PC-3 (cell line): ENCODE results near the gene ADAMTSL2. TPM values are rescaled to one million over a fixed set of nuclear protein-coding genes. Genes with fewer than 3 reads are reported as not detected.

ENCODE experiments used
- ATAC-seq: fragments of 200-7000 bp; cut with Tn5 transposase; 2 replicates; pipeline ENCODE4 v1.9.1; 2020; ENCODE audit warnings: mild to moderate bottlenecking, moderate library complexity
- BruUV-seq: library from RNA; stranded (reverse); fragments of 400-500 nt; replicated peaks from 2 replicates; lab custom pipeline; 2021; lab: Mats Ljungman, UMichigan
- CTCF ChIA-PET: fragments of 300-600 bp; sonication (Branson Sonifier 250); formaldehyde crosslinking; loops from one replicate; lab custom pipeline; 2022; ENCODE audit warnings: antibody characterized with exemption; lab: Charles Lee
- POLR2A ChIA-PET: fragments of 300-600 bp; sonication (Branson Sonifier 250); formaldehyde crosslinking; loops from one replicate; lab custom pipeline; 2022; ENCODE audit warnings: antibody characterized with exemption; ENCODE audit not compliant: unreplicated experiment; lab: Charles Lee
- DNase-seq: peaks from one replicate; pipeline ENCODE4 v3.0.0-alpha.2; 2015
- H2AFZ ChIP-seq: fragments of 300-600 bp; sonication (generic); 2 replicates; pipeline ENCODE4 v1.6.0; 2016; ENCODE audit warnings: antibody characterized with exemption, low read length
- H3F3A ChIP-seq: fragments of 300-600 bp; sonication (generic); one replicate; pipeline ENCODE4 v1.6.0; 2017; ENCODE audit warnings: antibody characterized with exemption, low read length, control low read depth, mild to moderate bottlenecking; ENCODE audit not compliant: unreplicated experiment
- H3K27ac ChIP-seq: fragments of 300-600 bp; sonication (generic); 2 replicates; pipeline ENCODE4 v1.5.1; 2016; ENCODE audit warnings: mild to moderate bottlenecking, low read length
- H3K27me3 ChIP-seq: fragments of 300-600 bp; sonication (generic); 2 replicates; pipeline ENCODE4 v1.6.1; 2016; ENCODE audit warnings: low read length, mixed read lengths
- H3K36me3 ChIP-seq: fragments of 300-600 bp; sonication (generic); 2 replicates; pipeline ENCODE4 v1.6.1; 2016; ENCODE audit warnings: low read depth, mixed run types, low read length, mixed read lengths
- H3K4me1 ChIP-seq: fragments of 300-600 bp; sonication (generic); 2 replicates; pipeline ENCODE4 v1.5.1; 2016; ENCODE audit warnings: low read length; ENCODE audit not compliant: insufficient read depth
- H3K4me2 ChIP-seq: fragments of 300-600 bp; sonication (generic); 2 replicates; pipeline ENCODE4 v1.6.0; 2016; ENCODE audit warnings: low read length
- H3K4me3 ChIP-seq: fragments of 300-600 bp; sonication (generic); 2 replicates; pipeline ENCODE4 v1.5.1; 2016; ENCODE audit warnings: mild to moderate bottlenecking, low read length, mixed read lengths
- H3K79me2 ChIP-seq: fragments of 300-600 bp; sonication (generic); 2 replicates; pipeline ENCODE4 v1.6.1; 2017; ENCODE audit warnings: low read length, mixed read lengths
- H3K9ac ChIP-seq: fragments of 300-600 bp; sonication (generic); 2 replicates; pipeline ENCODE4 v1.6.0; 2016; ENCODE audit warnings: mild to moderate bottlenecking, low read length
- H3K9me2 ChIP-seq: fragments of 300-600 bp; sonication (generic); replicated peaks from 2 replicates; pipeline ENCODE4 v1.6.1; 2016; ENCODE audit warnings: mixed run types, low read length, mixed read lengths
- H3K9me3 ChIP-seq: fragments of 300-600 bp; sonication (generic); 2 replicates; pipeline ENCODE4 v1.6.1; 2016; ENCODE audit warnings: low read length, mixed read lengths
- H4K20me1 ChIP-seq: fragments of 300-600 bp; sonication (generic); 2 replicates; pipeline ENCODE4 v1.6.1; 2016; ENCODE audit warnings: low read length, mixed read lengths
- EZH2 ChIP-seq: fragments of 300-600 bp; sonication (generic); IDR thresholded peaks from one replicate; pipeline ENCODE4 v1.6.1; 2017; ENCODE audit warnings: antibody characterized with exemption, mild to moderate bottlenecking, low read length; ENCODE audit not compliant: unreplicated experiment
- EZH2phosphoT487 ChIP-seq: fragments of 300-600 bp; sonication (generic); IDR thresholded peaks from 2 replicates; pipeline ENCODE4 v1.6.1; 2018; ENCODE audit warnings: mild to moderate bottlenecking, antibody characterized with exemption, low read length, borderline replicate concordance
- intact Hi-C: fragments of 100-400 bp; cut with micrococcal nuclease; formaldehyde crosslinking; loops from 2 replicates; pipeline ENCODE4 v1.9.0; 2023
- total RNA-seq: library from RNA; depleted of rRNA; stranded (reverse); fragments of >200 nt; gene quantifications from 2 replicates; pipeline ENCODE4 v1.2.3, GENCODE V29; 2014
- TF ChIP-seq, protein P1 (sequence below): fragments of 300-600 bp; sonication (generic); conservative IDR thresholded peaks from 2 replicates; pipeline ENCODE4 v1.5.1; 2017; ENCODE audit warnings: antibody characterized with exemption, low read depth, mild to moderate bottlenecking, low read length

The ADAMTSL2 gene
- total RNA-seq, 1 experiment from 2014 or later, result not detected

DNA sequence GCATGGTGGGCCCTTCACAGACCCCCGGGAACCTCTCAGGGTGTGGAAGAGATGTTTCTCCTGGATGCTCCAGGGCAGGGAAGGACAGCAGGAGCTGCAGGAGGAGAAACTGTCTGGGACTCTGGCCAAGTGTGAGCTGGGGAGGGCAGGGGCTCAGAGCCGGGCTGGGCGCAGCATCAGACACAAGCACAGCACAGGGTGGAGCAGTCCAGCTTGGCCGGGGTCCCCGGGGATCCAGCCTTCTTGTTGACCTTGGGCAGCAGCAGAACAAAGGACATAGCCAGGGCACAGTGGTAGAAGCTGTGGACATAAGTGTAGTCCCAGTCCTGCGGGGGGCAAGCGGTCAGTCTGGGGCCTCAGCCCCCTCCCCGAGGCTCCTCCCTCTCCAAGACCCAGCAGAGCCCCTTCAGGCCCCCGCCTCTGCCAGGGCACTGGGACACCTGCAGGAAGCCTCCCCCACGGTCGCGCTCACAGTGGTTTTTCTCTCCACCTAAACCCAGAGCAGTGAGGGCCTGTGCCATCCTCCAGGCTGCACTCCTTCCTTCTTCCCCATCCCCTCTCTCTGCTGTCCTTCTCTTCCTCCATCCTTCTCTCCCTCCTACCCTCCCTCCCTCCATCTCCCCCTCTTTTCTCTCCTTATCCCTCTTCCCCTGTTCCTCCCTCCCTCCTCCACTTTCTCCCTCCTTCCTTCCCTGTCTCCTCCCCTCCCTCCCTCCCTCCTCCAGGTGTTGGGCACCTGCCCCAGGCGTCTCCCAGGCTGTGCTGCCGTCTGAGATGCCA is 19.9 kb upstream of the ADAMTSL2 start:
- no peaks in the 10 kb centered on the region for H3K9me2 ChIP-seq
- no peak overlapping the region for H3K9ac ChIP-seq
- H3K27me3 ChIP-seq, result no peaks in the 10 kb centered on the region
- CTCF ChIA-PET, result no interaction called here
- intact Hi-C loops, result no loop called here
- H3K9me3 ChIP-seq, result no peaks in the 10 kb centered on the region
- ATAC-seq (no peak), DNase-seq (no peak)
- TF ChIP-seq EZH2phosphoT487 (no peak), EZH2 (no peak)
- TF ChIP-seq, protein P1, sequence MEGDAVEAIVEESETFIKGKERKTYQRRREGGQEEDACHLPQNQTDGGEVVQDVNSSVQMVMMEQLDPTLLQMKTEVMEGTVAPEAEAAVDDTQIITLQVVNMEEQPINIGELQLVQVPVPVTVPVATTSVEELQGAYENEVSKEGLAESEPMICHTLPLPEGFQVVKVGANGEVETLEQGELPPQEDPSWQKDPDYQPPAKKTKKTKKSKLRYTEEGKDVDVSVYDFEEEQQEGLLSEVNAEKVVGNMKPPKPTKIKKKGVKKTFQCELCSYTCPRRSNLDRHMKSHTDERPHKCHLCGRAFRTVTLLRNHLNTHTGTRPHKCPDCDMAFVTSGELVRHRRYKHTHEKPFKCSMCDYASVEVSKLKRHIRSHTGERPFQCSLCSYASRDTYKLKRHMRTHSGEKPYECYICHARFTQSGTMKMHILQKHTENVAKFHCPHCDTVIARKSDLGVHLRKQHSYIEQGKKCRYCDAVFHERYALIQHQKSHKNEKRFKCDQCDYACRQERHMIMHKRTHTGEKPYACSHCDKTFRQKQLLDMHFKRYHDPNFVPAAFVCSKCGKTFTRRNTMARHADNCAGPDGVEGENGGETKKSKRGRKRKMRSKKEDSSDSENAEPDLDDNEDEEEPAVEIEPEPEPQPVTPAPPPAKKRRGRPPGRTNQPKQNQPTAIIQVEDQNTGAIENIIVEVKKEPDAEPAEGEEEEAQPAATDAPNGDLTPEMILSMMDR, result no peak
- H4K20me1 ChIP-seq, result no peaks in the 10 kb centered on the region
- peaks cover 7% of the 10 kb centered on the region for H3K4me1 ChIP-seq
- BruUV-seq, result no TSS peak
- H3K36me3 ChIP-seq, result no peaks in the 10 kb centered on the region
- H3F3A ChIP-seq, result no peaks in the 10 kb centered on the region
- H2AFZ ChIP-seq, result no peak overlapping the region
- H3K27ac ChIP-seq, result no peak overlapping the region
- POLR2A ChIA-PET, result no interaction called here
- no peaks in the 10 kb centered on the region for H3K79me2 ChIP-seq
- no peak overlapping the region for H3K4me3 ChIP-seq
- H3K4me2 ChIP-seq, result no peak overlapping the region

DNA sequence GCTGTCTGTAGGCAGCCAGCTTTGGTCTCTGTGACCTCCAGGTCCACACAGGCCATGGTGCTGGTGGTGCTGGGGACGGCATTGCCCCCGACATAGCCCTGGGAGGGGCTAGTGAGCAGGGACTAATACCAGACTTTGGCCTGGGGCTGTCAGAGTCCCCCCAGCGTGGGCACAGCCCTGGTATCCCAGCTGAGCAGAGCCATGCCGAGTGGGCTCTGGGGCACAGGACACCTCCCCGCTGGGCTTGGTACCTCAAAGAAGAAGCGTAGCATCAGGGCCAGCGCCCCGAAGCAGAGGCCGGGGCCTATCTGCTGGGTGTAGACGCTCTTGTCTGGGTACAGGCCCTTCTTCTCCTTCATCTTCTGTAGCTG is 19.3 kb upstream of the ADAMTSL2 start:
- BruUV-seq, result no TSS peak
- no peak overlapping the region for H3K27ac ChIP-seq
- H2AFZ ChIP-seq, result no peak overlapping the region
- no peaks in the 10 kb centered on the region for H3K27me3 ChIP-seq
- H3K9me2 ChIP-seq, result no peaks in the 10 kb centered on the region
- no peak overlapping the region for H3K9ac ChIP-seq
- H3K4me2 ChIP-seq, result no peak overlapping the region
- no peaks in the 10 kb centered on the region for H3K79me2 ChIP-seq
- no peaks in the 10 kb centered on the region for H3K9me3 ChIP-seq
- POLR2A ChIA-PET, result no interaction called here
- ATAC-seq (no peak), DNase-seq (no peak)
- CTCF ChIA-PET, result no interaction called here
- intact Hi-C loops, result no loop called here
- TF ChIP-seq EZH2phosphoT487 (no peak), EZH2 (no peak)
- TF ChIP-seq, protein P1, result no peak
- H4K20me1 ChIP-seq, result no peaks in the 10 kb centered on the region
- H3F3A ChIP-seq, result no peaks in the 10 kb centered on the region
- H3K4me3 ChIP-seq, result no peak overlapping the region
- H3K36me3 ChIP-seq, result no peaks in the 10 kb centered on the region
- H3K4me1 ChIP-seq, result peaks cover under 1% of the 10 kb centered on the region; the same call in 1 of the 2 replicates

DNA sequence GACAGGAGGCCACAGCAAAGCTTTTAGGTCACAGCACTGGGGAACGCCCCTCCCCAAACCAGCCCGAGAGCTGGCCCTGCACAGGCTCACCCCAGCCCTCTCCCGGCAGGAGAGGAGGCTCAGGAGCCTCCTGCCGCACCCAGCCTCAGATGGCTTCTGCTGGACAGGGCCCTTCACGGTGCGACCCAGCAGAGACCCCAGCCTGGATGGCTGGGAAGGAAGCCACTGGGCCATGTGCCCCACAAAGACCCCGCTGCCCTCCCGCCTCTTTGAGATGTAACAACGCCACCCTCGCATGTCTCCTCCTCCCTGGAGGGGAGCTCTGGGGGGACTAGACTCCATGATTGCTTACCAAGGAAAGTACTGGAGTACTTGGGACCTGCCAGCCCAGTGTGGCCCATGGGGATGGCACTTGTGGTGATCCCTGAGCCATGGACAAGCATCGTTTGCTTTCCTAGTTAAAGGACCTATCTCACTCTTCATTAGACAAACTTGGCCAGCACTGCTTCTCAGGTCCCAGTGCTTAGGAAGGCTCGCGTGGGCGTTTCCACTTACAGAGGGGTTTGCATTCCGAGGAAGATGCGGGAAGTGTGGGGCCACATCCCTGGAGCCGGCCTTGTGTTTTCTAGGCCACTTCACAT is 18.8 kb upstream of the ADAMTSL2 start:
- no peak overlapping the region for H3K9ac ChIP-seq
- H4K20me1 ChIP-seq, result no peaks in the 10 kb centered on the region
- no peak for TF ChIP-seq EZH2
- TF ChIP-seq, protein P1, result no peak
- no peak overlapping the region for H3K4me2 ChIP-seq
- DNase-seq (no peak), ATAC-seq (no peak)
- H3K27ac ChIP-seq, result no peak overlapping the region
- CTCF ChIA-PET, result no interaction called here
- H3K27me3 ChIP-seq, result no peaks in the 10 kb centered on the region
- no peaks in the 10 kb centered on the region for H3K36me3 ChIP-seq
- no peaks in the 10 kb centered on the region for H3K9me2 ChIP-seq
- H3K9me3 ChIP-seq, result no peaks in the 10 kb centered on the region
- no peaks in the 10 kb centered on the region for H3K79me2 ChIP-seq
- intact Hi-C loops, result no loop called here
- POLR2A ChIA-PET, result no interaction called here
- no peaks in the 10 kb centered on the region for H3F3A ChIP-seq
- no peak overlapping the region for H3K4me3 ChIP-seq
- BruUV-seq, result no TSS peak
- H3K4me1 ChIP-seq, result no peaks in the 10 kb centered on the region
- no peak overlapping the region for H2AFZ ChIP-seq
